ENCODE data around the gene SPATC1L.
"Not testable (repeated sequence)": the region's sequence is repeated elsewhere in the genome, so short reads cannot be mapped to it uniquely, and the experiment has no call there.

Gene SPATC1L
- 2.0 to 8.1 (median 3.8) reads per million in 9 experiments for total RNA-seq

DNA sequence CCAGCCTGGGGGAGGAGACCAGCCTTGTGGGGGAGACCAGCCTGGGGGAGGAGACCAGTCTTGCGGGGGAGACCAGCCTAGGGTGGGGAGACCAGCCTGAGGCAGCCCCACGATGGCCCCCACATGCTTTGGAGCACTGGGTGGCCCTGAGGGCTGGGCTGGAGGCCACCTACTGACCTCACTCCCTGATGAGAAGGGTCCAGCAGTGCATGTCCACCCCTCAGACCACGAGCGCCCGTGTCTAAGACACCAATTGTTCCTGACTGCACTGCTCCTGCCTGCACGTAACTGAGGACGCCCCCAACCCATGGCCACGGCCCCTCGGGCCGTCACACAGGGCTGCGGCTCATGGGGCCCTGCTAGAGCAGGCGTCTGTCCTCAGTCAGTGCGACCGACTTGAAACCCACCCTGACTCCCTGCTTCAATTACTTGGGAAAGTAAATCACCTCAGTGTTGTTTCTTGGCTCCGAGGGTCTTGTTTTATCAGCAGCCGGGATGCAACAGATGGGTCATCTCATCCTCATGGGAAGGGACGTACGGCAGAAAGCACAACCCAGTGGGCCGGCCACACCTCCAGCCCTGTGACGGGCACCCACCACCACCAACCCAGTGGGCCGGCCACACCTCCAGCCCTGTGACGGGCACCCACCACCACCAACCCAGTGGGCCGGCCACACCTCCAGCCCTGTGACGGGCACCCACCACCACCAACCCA lies at the start of gene SPATC1L:
SPATC1L (minus strand) TSS at position 550 of the 715 bp plus-strand sequence. CDS start 1,643 bp downstream, outside the sequence.
- Mint-ChIP-seq H3K36me3 (ENCODE audit: insufficient read depth) (peaks cover 10% of the 10 kb centered on the region), H3K4me1 (ENCODE audit: low read depth in 2 of 2) (peaks cover 0 to 7% of the 10 kb centered on the region in 2 donors), H3K9me3 (no peaks in the 10 kb centered on the region), H3K4me3 (peak within 1 kb of the TSS; percentile 73 to 77), H3K27me3 (peaks cover 0 to 9% of the 10 kb centered on the region in 2 donors), H3K27ac (peak within 1 kb of the TSS; percentile 76 to 77)
- DNase-seq (peak in 1 of 3 experiments; percentile 24), ATAC-seq (replicated peaks) (no peak)

DNA sequence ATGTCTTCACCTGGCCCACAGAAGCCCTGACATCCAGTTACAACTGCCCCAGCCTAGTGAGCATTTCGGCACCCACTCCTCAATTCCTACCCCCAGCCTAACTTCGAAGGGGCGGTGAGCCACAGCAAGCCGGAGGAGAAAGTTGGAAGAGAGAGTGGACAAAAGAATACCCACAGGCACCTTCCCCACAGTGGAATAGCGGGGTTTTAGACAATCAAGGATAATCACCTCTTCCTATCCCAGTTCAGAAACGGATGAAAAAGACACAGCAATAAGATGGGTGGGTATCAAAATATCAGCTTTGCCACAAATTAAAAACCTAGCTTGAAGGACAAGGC lies 45.6 kb upstream of the SPATC1L start:
- Mint-ChIP-seq H3K36me3 (ENCODE audit: insufficient read depth) (peaks cover 7% of the 10 kb centered on the region), H3K4me3 (peak overlapping the region; percentile 79 to 86), H3K27me3 (no peaks in the 10 kb centered on the region), H3K9me3 (no peaks in the 10 kb centered on the region), H3K27ac (peak overlapping the region in 1 of 2 donors; percentile 77), H3K4me1 (ENCODE audit: low read depth in 2 of 2) (peaks cover 57 to 75% of the 10 kb centered on the region in 2 donors)
- DNase-seq (no peak), ATAC-seq (replicated peaks) (no peak)

DNA sequence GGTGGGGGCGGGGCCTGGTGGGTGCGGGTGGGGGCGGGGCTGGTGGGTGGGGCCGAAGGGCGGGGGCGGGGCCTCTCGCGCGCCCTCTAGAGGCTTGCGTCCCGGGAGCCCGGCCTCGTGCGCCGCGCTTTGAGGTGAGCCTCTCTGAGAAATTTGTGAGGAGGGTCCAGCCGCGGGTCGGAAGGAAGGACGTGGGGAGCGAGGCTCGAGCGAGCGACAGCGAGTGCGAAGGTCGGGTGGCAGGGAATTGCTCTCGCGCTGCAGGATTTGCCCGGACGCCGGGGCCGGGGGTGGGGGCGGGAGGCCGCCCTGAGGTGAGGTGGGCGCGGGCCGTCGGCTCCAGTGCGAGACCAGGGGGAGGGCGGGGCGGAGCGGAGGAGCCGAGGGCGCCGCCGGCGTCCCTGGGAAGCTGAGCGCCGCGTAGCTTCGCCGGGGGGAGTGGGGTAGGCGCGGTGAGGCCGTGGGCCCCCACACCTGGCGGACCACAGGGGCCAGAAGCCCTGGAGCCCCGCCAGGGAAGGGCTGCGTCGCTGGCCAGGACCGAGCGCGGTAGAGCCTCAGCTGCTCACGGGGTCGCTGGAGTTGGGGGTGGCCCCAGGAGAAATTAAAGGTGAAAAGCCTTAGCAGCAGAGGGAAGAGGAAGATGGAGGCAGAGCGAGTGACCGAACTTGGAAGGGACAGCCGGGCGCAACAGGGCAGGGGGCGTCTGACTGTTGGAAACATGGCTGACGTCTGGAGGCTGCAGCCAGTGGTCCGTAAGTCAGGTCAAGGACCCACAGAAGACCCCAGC lies 45.1 kb upstream of the SPATC1L start:
- H3K4me3 Mint-ChIP-seq, result peak overlapping the region; percentile 79 to 86
- no peaks in the 10 kb centered on the region for H3K9me3 Mint-ChIP-seq
- DNase-seq (peak in 1 of 3 experiments; percentile 10), ATAC-seq (replicated peaks) (peak; percentile 37)
- peak overlapping the region; percentile 83 to 91 for H3K27ac Mint-ChIP-seq
- peaks cover 4% of the 10 kb centered on the region for H3K36me3 Mint-ChIP-seq (ENCODE audit: insufficient read depth)
- peaks cover 53 to 70% of the 10 kb centered on the region in 2 donors for H3K4me1 Mint-ChIP-seq (ENCODE audit: low read depth in 2 of 2)
- no peaks in the 10 kb centered on the region for H3K27me3 Mint-ChIP-seq

DNA sequence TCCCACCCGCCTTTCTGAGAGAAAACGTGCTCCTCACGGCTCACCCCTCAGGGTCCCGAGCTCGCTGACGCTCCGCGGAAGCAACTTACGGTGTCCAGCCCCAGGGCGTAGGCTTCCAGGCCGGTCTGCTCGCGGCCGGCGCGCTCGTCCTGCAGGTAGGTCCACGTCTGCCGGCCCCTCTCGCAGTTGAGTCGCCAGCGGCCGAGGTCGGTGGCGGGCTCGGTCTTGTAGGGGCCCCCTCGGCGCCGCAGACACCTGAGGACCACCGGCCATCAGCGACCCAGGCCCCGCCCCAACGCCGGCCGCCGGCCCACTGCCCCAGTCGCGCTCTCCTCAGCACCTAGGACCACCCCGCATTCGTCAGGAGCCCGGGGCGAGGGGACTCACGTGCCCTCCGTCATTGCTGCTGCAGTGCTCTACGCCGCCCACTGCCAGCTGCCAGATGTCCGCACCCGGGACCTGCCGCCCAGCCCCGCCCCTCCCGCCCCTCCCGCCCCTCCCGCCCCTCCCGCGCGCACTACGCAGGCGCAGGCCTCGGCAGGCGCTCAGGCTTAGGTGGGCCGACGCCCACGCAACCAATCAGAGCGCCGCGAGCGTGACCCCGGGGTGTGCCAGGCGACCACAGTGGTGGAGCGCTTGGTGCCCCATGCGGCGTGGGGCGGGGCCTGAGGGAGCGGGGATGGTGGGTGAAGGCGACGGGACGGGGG lies 44.2 kb upstream of the SPATC1L start, which contains the start of gene LSS:
LSS (minus strand) TSS at position 430 of the 707 bp plus-strand sequence; CDS start at position 401, 29 bp downstream.
- H3K27ac Mint-ChIP-seq, result peak within 1 kb of the TSS; percentile 83 to 91
- H3K27me3 Mint-ChIP-seq, result no peaks in the 10 kb centered on the region
- peak; percentile 91 to 97 (median 96) for DNase-seq
- H3K9me3 Mint-ChIP-seq, result no peaks in the 10 kb centered on the region
- H3K36me3 Mint-ChIP-seq (ENCODE audit: insufficient read depth), result peaks cover 7% of the 10 kb centered on the region
- peak within 1 kb of the TSS; percentile 79 to 86 for H3K4me3 Mint-ChIP-seq
- peak; percentile 96 for ATAC-seq (replicated peaks)
- H3K4me1 Mint-ChIP-seq (ENCODE audit: low read depth in 2 of 2), result peaks cover 49 to 61% of the 10 kb centered on the region in 2 donors

DNA sequence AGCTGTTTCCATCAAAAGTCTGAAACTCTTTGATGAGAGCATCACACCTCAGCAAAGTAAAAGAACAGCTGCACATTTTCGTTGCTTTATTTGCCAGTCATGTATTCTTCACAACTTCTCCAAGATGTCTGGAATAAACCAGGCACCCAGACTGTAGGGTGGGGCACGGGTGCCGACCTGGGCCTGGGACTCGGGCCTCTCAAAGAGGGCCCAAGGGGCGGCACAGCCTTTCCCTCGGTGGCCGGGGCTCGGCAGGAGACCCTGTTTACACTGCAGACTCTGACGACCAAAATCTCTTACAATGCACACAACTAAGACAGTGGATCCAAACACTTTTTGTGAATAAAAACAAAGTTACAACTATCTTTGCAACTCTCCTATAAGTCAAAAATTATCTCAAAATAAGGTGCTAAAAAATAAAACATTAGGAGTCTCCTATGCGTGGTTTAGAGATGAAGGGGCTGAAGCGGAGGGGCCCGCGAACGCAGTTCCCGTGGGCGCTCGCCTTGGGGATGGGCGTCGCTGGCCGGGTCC lies 43.6 kb upstream of the SPATC1L start:
- ATAC-seq (replicated peaks), result no peak
- Mint-ChIP-seq H3K4me3 (peak overlapping the region; percentile 79 to 86), H3K27me3 (no peaks in the 10 kb centered on the region), H3K9me3 (no peaks in the 10 kb centered on the region), H3K27ac (peak overlapping the region; percentile 33 to 64), H3K4me1 (ENCODE audit: low read depth in 2 of 2) (peaks cover 46 to 55% of the 10 kb centered on the region in 2 donors), H3K36me3 (ENCODE audit: insufficient read depth) (peaks cover 11% of the 10 kb centered on the region)
- DNase-seq, result no peak

DNA sequence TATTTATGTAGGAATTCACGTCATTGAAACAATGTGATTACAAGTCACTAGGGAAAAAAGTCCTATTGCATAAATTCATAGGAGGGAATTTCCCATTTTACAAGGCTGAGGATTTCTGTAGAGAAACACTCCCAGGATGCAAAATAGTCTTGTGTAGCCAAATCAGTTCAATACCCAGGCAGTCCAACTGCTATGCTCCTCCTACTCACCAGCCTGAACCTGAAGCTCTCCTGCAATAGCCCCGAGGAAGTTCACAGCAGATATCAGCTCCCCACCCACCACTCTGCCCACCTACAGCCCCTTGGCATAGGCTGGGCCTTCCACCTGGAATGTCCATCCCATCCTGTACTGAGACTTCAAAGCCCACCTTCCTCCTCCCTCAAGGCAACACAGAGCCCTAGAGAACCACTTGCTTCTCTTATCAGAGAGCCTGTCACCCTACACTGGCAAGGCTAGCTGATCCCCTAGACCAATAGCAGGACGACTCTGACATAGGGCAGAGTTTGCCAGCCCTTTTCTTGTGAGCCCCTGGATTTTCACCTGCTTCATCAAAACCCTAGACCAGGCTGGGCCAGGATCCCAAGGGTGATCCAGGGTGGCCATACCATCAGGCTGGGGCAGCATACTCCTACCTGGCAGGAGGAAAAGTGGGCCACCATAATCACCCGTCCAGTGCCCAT lies 42.8 kb upstream of the SPATC1L start:
- ATAC-seq (replicated peaks) (no peak), DNase-seq (no peak)
- H3K9me3 Mint-ChIP-seq, result no peaks in the 10 kb centered on the region
- peak overlapping the region; percentile 33 to 64 for H3K27ac Mint-ChIP-seq
- peaks cover 47 to 55% of the 10 kb centered on the region in 2 donors for H3K4me1 Mint-ChIP-seq (ENCODE audit: low read depth in 2 of 2)
- no peaks in the 10 kb centered on the region for H3K27me3 Mint-ChIP-seq
- H3K36me3 Mint-ChIP-seq (ENCODE audit: insufficient read depth), result peaks cover 11% of the 10 kb centered on the region
- H3K4me3 Mint-ChIP-seq, result peak overlapping the region; percentile 79 to 86

DNA sequence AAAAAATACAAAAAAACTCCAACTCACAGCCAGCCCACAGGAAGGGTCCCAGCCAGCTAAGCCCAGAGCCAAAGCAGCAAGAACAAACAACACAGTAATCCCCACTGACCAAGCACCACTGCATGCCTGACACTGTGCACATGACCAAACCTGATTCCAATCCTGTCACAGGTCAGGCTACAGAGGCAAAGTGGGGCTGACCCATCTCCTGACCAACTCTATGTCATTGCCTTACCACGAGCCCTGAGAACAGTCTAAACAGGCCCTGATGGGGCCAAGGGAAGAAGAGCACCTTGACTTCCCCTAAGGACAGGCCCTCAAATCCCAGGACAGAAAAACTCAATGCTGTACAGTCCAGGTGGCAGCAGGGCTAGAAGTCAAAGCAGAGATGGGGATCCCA lies 41.9 kb upstream of the SPATC1L start:
- Mint-ChIP-seq H3K27me3 (no peaks in the 10 kb centered on the region), H3K4me1 (ENCODE audit: low read depth in 2 of 2) (peaks cover 42 to 46% of the 10 kb centered on the region in 2 donors), H3K27ac (peak overlapping the region; percentile 16 to 71), H3K4me3 (peak overlapping the region; percentile 8 to 86), H3K36me3 (ENCODE audit: insufficient read depth) (peaks cover 11% of the 10 kb centered on the region), H3K9me3 (no peaks in the 10 kb centered on the region)
- ATAC-seq (replicated peaks), result no peak
- DNase-seq, result no peak

DNA sequence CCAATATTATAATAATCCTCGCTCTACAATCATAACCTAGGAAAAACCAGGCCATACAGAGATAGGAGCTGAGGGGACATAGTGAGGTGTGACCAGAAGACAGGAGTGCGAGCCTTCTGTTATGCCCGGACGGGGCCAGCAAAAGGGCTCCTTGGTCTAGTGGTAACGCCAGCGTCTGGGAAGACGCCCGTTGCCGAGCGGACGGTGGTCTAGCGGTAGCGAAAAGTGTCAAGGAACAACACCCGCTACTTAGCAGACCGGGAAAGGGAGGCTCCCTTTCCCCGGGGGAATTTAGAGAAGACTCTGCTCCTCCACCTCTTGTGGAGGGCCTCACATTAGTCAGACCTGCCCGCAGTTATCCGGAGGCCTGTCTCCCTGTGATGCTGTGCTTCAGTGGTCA lies 39.4 kb upstream of the SPATC1L start:
- not testable (repeated sequence) for H3K4me3 Mint-ChIP-seq; H3K27ac Mint-ChIP-seq; H3K9me3 Mint-ChIP-seq; ATAC-seq (replicated peaks); DNase-seq; H3K27me3 Mint-ChIP-seq
- Mint-ChIP-seq H3K4me1 (ENCODE audit: low read depth in 2 of 2) (peaks cover 34 to 36% of the 10 kb centered on the region in 2 donors), H3K36me3 (ENCODE audit: insufficient read depth) (peaks cover 14% of the 10 kb centered on the region)

DNA sequence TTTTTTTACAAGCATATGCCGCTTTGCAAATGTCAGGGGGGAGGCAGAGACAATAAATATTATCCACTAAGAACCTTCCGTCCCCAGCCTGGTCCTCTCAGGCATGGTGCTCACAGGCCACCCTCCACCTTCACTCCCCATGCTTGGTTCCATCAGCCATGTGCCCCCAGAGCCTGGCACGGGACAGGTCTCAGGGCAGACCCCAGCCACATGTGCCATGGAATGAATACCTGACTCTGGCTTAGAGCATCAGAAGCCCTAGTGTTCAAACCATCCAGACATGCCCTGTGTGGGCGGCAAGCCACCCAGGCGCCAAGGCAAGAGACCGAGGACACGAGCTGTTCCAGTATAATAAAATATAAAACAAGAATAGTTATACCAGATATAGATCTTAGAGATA lies 39.0 kb upstream of the SPATC1L start:
- Mint-ChIP-seq H3K27me3 (no peaks in the 10 kb centered on the region), H3K4me3 (no peak overlapping the region), H3K27ac (peak overlapping the region in 1 of 2 donors; percentile 85), H3K9me3 (no peaks in the 10 kb centered on the region), H3K4me1 (ENCODE audit: low read depth in 2 of 2) (peaks cover 34 to 36% of the 10 kb centered on the region in 2 donors), H3K36me3 (ENCODE audit: insufficient read depth) (peaks cover 14% of the 10 kb centered on the region)
- DNase-seq (no peak), ATAC-seq (replicated peaks) (no peak)

DNA sequence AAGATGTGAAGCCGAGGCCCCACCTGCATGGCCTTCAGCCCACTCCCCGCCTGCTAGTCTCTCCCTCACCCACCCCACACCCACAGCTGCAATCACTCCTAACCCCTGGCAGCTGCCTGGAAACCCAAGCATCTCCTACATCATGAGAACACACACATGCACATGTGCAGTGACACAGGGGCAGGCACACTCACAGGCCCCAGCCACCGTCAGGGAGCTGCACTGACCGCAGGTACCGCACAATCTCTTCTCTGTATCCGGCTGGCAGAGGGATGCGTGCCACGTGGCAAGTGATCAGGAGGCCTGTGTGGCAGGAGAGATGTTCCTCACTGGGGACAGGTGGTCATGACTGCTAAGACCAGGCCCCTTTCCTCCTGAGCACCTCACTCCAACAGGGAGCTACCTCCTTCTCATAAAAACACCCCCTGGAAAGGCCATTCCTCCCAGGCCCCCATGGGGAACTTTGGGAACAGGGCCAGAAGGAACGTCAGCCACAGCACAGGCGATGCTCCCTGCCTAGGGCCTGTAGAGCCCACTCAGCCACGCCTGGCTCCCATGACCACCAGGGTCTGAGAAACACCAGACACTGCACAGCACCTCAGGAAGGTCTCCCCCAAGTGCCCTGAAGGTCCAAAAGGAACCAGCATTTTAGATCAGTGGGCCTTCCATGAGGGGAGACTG lies 38.3 kb upstream of the SPATC1L start:
- peak overlapping the region; percentile 62 to 85 for H3K27ac Mint-ChIP-seq
- no peaks in the 10 kb centered on the region for H3K27me3 Mint-ChIP-seq
- ATAC-seq (replicated peaks) (no peak), DNase-seq (no peak)
- no peak overlapping the region for H3K4me3 Mint-ChIP-seq
- no peaks in the 10 kb centered on the region for H3K9me3 Mint-ChIP-seq
- peaks cover 30 to 32% of the 10 kb centered on the region in 2 donors for H3K4me1 Mint-ChIP-seq (ENCODE audit: low read depth in 2 of 2)
- H3K36me3 Mint-ChIP-seq (ENCODE audit: insufficient read depth), result peaks cover 13% of the 10 kb centered on the region

DNA sequence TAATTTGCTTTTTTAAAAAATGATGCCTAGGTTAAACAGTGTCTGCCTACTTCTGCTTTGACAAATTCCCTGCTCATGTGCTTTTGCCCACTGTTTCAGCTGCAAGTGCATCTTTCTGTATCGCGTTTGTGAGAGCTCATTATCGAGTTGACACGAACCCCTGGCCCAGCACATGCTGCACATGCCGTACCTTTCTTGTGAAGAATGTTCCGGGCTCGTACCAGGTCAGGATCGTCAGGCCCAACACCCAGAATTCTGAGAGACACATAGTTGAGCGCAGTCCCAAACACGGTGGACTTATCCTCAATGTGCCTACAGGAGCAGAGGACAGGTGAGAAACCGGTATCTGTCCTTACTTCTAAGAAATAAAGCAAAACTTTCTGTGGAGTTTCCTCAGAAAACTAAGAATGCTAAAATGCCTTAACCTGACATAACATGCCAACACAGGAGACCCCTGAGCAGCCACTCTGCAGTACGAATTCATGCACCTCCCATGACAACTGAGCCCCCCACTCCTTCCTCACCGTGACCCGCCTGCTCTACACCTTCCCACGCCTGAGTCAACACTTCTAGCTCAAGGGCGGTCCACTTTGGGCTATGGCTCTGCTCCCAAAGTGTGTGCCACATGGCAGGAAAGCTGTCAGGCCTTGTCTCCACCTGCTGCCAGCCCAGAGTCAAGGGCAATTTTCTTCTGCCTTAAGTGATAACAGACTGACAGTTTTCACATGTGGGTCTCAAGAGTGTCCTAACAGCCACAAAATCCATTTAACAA lies 37.6 kb upstream of the SPATC1L start:
- H3K27ac Mint-ChIP-seq, result peak overlapping the region in 1 of 2 donors; percentile 62
- H3K27me3 Mint-ChIP-seq, result no peaks in the 10 kb centered on the region
- DNase-seq, result no peak
- H3K4me3 Mint-ChIP-seq, result no peak overlapping the region
- peaks cover 23 to 25% of the 10 kb centered on the region in 2 donors for H3K4me1 Mint-ChIP-seq (ENCODE audit: low read depth in 2 of 2)
- no peaks in the 10 kb centered on the region for H3K9me3 Mint-ChIP-seq
- H3K36me3 Mint-ChIP-seq (ENCODE audit: insufficient read depth), result peaks cover 12% of the 10 kb centered on the region
- ATAC-seq (replicated peaks), result no peak
